ENCODE measurements around the gene ZNF729. TPM values are rescaled to one million over a fixed set of nuclear protein-coding genes. Genes with fewer than 3 reads are reported as not detected.
"Not testable (repeated sequence)": the region's sequence is repeated elsewhere in the genome, so short reads cannot be mapped to it uniquely, and the experiment has no call there.

The ZNF729 gene
- not detected for total RNA-seq

DNA sequence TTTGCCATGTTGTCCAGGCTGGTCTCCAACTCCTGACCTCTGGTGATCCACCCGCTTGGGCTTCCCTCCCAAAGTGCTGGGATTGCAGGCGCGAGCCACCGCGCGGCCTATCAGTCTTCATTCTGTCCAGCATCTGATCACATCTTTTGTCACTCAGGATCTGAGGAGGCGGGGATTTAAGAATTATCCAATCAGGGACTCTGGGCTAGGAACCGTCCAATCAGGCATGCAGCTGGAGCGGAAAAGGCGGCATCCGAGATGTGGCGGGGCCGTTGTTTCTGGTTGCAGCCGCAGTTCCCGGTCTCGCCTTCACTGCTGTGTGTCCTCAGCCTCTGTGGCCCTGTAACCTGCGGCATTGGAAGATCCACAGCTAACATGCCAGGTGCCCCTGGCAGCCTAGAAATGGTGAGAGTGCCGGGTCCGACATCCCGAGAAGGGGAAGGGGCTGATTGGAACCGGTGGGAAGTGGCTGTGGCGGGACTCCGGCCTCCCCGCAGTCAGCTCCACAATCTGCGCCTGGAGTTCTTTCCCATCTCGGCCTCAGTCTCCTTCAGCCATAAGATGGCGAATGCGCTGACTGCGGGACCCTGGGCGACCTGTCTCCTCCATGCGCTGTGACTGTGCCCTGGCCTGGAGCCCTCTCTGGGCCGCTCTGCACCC is at the start of gene ZNF729:
Gene ZNF729, plus strand, starts transcription at position 291 of the 660 bp plus-strand sequence. Its CDS starts 85 bp downstream, at position 376.
- ChIA-PET POLR2A (no interaction called here), CTCF (no interaction called here)
- H3K9me3 Mint-ChIP-seq = peaks cover 13% of the 10 kb centered on the region
- no peak within 1 kb of the TSS for H3K4me3 Mint-ChIP-seq
- DNase-seq = no peak
- no peaks in the 10 kb centered on the region for H3K4me1 Mint-ChIP-seq (ENCODE audit: low read depth)
- H3K36me3 Mint-ChIP-seq = peaks cover 2% of the 10 kb centered on the region
- H3K27me3 Mint-ChIP-seq = peaks cover 16% of the 10 kb centered on the region
- intact Hi-C loops (cut with micrococcal nuclease) = no loop called here
- H3K27ac Mint-ChIP-seq = no peak within 1 kb of the TSS

DNA sequence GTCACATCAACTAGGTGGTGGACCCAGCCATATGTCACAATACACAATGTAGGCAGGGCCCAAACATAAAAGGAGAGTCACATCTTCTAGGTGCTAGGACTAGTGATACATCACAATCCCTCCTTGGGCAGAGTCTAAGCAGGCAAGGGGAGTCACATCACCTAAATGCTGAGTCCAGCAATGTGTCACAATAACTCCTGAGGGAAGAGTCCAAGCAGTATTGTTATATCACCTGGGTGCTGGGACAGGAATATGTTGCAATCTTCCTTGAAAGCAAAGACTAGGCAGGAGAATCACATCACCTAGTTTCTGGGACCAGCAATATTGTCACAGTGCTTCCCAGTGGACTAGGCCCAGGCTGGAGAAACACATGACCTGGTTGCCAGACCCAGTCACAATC is 29.4 kb upstream of the ZNF729 start:
- ChIA-PET CTCF (no interaction called here), POLR2A (no interaction called here)
- no peaks in the 10 kb centered on the region for H3K27me3 Mint-ChIP-seq
- intact Hi-C loops (cut with micrococcal nuclease) = no loop called here
- H3K36me3 Mint-ChIP-seq = no peaks in the 10 kb centered on the region
- no peak overlapping the region for H3K27ac Mint-ChIP-seq
- no peak overlapping the region for H3K4me3 Mint-ChIP-seq
- peaks cover 13% of the 10 kb centered on the region for H3K9me3 Mint-ChIP-seq
- no peak for DNase-seq
- no peaks in the 10 kb centered on the region for H3K4me1 Mint-ChIP-seq (ENCODE audit: low read depth)

DNA sequence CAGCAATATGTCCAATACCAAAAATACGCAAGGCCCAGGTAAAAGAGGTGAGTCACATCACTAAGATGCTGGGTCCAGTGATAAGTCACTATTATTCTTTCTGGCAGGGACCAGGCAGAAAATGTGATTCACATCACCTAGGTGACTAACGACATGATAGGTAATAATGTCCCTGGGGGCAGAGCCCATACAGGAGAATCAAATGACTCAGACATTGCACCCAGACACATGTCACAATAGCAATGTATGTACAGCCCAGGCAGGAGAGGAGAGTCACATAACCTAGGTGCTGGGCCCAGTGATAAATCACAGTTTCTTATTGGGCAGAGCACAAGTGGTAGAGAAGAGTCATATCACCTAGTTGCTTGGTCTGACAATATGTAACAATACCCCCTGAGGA is 28.9 kb upstream of the ZNF729 start:
- intact Hi-C loops (cut with micrococcal nuclease) = no loop called here
- POLR2A ChIA-PET = no interaction called here

DNA sequence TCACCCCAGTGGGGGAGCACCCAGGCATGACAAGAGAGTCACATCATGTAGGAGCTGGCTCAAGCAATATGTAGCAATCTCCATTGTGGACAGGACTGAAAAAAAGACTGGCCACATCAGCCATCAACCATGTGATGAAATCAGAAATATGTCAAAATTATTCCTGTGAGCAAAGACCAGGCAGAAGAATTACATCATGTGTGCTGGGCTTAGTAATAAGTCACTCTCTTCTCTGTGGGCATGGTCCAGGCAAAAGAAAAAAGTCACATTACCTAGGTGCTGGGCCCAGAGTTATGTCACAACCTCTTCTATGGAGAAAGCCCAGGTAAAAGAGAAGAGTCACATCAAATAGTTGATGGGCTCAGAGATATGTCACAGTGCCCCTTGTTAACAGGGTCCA is 28.3 kb upstream of the ZNF729 start:
- no peak for DNase-seq
- no peaks in the 10 kb centered on the region for H3K27me3 Mint-ChIP-seq
- POLR2A ChIA-PET = no interaction called here
- H3K9me3 Mint-ChIP-seq = peaks cover 13% of the 10 kb centered on the region
- intact Hi-C loops (cut with micrococcal nuclease) = no loop called here
- CTCF ChIA-PET = no interaction called here
- no peak overlapping the region for H3K4me3 Mint-ChIP-seq
- no peak overlapping the region for H3K27ac Mint-ChIP-seq
- H3K36me3 Mint-ChIP-seq = no peaks in the 10 kb centered on the region
- no peaks in the 10 kb centered on the region for H3K4me1 Mint-ChIP-seq (ENCODE audit: low read depth)

More for the DNA sequence above, 28.9 kb upstream of the ZNF729 start:
- CTCF ChIA-PET = no interaction called here
- Mint-ChIP-seq H3K36me3 (no peaks in the 10 kb centered on the region), H3K4me1 (ENCODE audit: low read depth) (no peaks in the 10 kb centered on the region), H3K9me3 (peaks cover 13% of the 10 kb centered on the region), H3K4me3 (no peak overlapping the region), H3K27me3 (no peaks in the 10 kb centered on the region), H3K27ac (no peak overlapping the region)
- no peak for DNase-seq

DNA sequence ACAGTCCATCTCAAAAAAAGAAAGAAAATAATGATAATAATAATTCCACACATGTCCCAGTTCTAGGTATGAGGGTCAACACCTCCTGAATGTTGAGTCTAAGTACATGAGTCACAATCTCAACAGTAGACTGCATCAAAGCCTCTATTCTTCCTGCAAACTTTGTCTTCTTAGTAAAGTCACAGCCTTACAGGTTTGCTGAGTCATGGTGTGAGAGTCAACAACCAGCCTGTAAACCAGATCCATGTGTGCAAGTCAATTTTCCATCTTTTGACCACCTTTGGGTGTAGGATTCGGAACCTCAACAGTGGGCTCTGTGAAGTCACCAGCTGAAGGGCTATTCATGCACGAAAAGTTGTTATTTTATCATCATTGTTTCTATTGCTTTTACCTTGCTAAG is 25.7 kb upstream of the ZNF729 start:
- intact Hi-C loops (cut with micrococcal nuclease) = no loop called here
- Mint-ChIP-seq H3K27me3 (no peaks in the 10 kb centered on the region), H3K36me3 (no peaks in the 10 kb centered on the region), H3K9me3 (peaks cover 19% of the 10 kb centered on the region), H3K4me1 (ENCODE audit: low read depth) (no peaks in the 10 kb centered on the region), H3K27ac (no peak overlapping the region), H3K4me3 (no peak overlapping the region)
- DNase-seq = no peak
- ChIA-PET POLR2A (no interaction called here), CTCF (no interaction called here)

DNA sequence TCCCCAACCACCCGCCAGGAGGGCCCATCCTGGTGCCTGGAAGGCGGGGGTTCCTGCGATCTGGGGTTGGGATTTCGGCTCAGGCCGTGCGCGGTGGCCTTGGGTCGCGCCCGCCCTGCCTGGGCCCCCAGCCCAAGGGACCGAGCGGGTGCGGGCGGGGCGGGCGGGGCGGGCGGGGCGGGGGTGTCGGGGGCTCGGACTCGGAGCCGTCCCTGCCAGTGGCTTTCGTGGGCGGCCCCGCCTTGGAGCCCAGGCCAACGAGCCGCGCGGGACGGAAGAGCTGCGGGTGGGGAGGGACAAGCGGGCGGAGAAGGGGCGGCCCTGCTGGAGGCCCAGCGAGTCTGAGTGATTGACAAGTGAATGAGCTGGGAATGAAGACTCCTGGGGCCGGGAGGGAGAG is 24.6 kb upstream of the ZNF729 start:
- intact Hi-C loops (cut with micrococcal nuclease) = no loop called here
- CTCF ChIA-PET = no interaction called here
- H3K9me3 Mint-ChIP-seq = peaks cover 19% of the 10 kb centered on the region
- POLR2A ChIA-PET = no interaction called here
- no peaks in the 10 kb centered on the region for H3K4me1 Mint-ChIP-seq (ENCODE audit: low read depth)
- no peak for DNase-seq
- no peaks in the 10 kb centered on the region for H3K27me3 Mint-ChIP-seq
- H3K27ac Mint-ChIP-seq = no peak overlapping the region
- no peak overlapping the region for H3K4me3 Mint-ChIP-seq
- no peaks in the 10 kb centered on the region for H3K36me3 Mint-ChIP-seq

DNA sequence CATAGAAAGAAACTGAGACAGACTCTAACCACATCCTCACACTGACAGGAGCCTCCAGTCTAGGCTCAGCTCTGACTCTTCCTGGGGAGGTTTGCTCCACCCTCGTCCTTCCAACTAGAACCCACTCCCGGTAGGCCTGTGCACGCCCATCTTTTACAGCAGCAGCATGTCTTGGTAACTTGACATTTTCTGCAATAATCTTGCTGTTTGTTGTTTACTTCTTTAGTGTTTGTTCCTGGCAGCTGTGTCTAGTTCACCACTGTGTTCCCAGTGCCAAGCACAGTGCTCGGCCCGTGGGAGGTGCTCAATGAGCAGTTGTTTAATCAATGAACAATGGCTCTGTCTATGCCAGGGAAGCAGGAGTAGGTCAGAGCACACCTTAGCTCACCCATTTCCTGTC is 23.1 kb upstream of the ZNF729 start:
- no peak for DNase-seq
- Mint-ChIP-seq H3K4me3 (no peak overlapping the region), H3K36me3 (no peaks in the 10 kb centered on the region), H3K9me3 (peaks cover 28% of the 10 kb centered on the region), H3K27ac (no peak overlapping the region), H3K27me3 (no peaks in the 10 kb centered on the region), H3K4me1 (ENCODE audit: low read depth) (no peaks in the 10 kb centered on the region)
- ChIA-PET CTCF (no interaction called here), POLR2A (no interaction called here)
- intact Hi-C loops (cut with micrococcal nuclease) = no loop called here

DNA sequence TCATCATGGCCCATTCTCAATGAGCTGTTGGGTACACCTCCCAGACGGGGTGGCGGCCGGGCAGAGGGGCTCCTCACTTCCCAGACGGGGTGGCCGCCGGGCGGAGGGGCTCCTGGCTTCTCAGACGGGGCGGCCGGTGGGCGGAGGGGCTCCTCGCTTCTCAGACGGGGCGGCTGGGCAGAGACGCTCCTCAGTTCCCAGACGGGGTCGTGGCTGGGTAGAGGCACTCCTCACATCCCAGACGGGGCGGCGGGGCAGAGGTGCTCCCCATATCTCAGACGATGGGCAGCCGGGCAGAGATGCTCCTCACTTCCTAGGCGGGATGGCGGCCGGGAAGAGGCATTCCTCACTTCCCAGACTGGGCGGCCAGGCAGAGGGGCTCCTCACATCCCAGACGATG is 35.3 kb downstream of the ZNF729 start:
- CTCF ChIA-PET; DNase-seq; H3K27ac Mint-ChIP-seq; H3K4me1 Mint-ChIP-seq (ENCODE audit: low read depth); POLR2A ChIA-PET; H3K27me3 Mint-ChIP-seq; H3K36me3 Mint-ChIP-seq; intact Hi-C loops (cut with micrococcal nuclease); H3K4me3 Mint-ChIP-seq: not testable (repeated sequence)
- H3K9me3 Mint-ChIP-seq = peaks cover 43% of the 10 kb centered on the region

DNA sequence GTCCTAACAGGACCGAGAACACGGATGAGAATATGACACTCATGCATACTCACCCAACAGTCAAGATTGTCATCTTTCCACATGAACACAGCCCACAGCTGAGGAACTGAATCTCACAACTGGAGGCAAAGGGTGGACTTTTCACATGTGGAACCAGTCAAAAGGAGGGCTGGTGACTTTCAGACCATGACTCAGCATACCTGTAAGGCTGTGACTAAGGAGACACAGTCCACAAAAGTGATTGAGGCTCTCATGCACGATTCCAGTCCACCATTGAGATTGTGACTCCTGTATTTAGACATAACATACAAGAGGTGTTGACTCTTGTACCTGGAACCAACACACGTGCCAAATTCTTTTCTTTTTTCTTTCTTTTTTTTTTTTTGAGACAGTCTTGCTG is 40.0 kb downstream of the ZNF729 start:
- Mint-ChIP-seq H3K4me1 (ENCODE audit: low read depth) (no peaks in the 10 kb centered on the region), H3K27me3 (no peaks in the 10 kb centered on the region), H3K4me3 (no peak overlapping the region), H3K27ac (no peak overlapping the region), H3K36me3 (no peaks in the 10 kb centered on the region), H3K9me3 (peaks cover 56% of the 10 kb centered on the region)
- POLR2A ChIA-PET = no interaction called here
- CTCF ChIA-PET = no interaction called here
- intact Hi-C loops (cut with micrococcal nuclease) = no loop called here
- no peak for DNase-seq

DNA sequence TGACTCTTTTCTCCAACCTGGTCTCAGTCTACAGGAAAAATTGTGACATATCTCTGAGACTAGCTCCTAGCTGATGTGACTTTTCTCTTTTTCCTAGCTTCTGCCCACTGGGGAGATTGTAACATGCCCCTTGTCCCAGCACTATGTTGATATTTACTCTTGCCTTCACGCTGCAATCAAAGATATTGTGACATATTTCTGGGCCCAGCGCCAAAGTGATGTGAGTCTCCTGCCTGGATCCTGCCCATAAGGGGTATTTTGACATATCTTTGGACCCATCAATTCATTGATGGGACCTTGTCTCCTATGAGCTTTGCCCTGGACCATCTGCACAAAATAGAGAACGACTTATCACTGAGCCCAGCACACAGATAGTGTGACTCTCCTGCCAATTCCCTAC is 41.1 kb downstream of the ZNF729 start:
- no peak for DNase-seq
- Mint-ChIP-seq H3K4me1 (ENCODE audit: low read depth) (no peaks in the 10 kb centered on the region), H3K9me3 (peaks cover 53% of the 10 kb centered on the region), H3K27me3 (no peaks in the 10 kb centered on the region), H3K36me3 (no peaks in the 10 kb centered on the region), H3K4me3 (no peak overlapping the region), H3K27ac (no peak overlapping the region)
- ChIA-PET POLR2A (no interaction called here), CTCF (no interaction called here)
- intact Hi-C loops (cut with micrococcal nuclease) = no loop called here

DNA sequence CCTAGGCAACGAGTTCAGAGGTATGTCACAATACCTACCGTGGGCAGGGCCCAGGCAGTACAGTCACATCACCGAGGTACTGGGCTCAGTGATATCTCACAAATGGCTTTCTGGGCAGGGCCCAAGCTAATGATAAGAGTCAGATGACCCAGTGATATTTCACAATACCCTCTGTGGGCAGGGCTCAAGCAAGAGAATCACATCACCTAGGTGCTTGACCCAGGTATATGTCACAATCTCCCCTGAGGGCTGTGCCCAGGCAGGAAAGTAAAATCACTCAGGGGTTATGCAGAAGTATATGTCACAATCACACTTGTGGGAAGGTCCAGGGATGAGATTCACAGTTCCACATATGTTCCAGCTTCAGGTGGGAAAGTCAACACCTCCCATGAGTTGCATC is 45.3 kb downstream of the ZNF729 start:
- ChIA-PET POLR2A (no interaction called here), CTCF (no interaction called here)
- H3K4me3 Mint-ChIP-seq = no peak overlapping the region
- no peak overlapping the region for H3K27ac Mint-ChIP-seq
- intact Hi-C loops (cut with micrococcal nuclease) = no loop called here
- H3K4me1 Mint-ChIP-seq (ENCODE audit: low read depth) = no peaks in the 10 kb centered on the region
- peaks cover 37% of the 10 kb centered on the region for H3K9me3 Mint-ChIP-seq
- H3K36me3 Mint-ChIP-seq = no peaks in the 10 kb centered on the region
- H3K27me3 Mint-ChIP-seq = no peaks in the 10 kb centered on the region
- no peak for DNase-seq

DNA sequence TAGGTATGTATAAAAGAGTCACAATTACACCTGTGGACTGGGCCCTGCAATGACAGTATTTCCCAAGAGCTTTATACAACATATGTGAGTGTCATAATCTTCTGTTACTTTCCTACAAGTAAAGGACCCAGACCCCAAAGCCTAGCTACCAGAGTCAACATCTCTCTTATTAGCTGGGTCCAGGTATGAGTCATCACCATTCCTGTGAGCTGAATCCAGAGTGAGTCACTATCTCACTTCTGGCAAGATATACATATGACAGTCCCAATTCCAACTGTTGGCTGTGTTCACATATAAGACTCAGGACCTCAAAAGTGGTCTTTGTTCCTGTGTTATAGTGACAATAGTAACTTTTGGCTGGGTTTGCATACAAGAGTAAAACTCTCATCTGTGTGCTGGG is 46.7 kb downstream of the ZNF729 start:
- intact Hi-C loops (cut with micrococcal nuclease) = no loop called here

DNA sequence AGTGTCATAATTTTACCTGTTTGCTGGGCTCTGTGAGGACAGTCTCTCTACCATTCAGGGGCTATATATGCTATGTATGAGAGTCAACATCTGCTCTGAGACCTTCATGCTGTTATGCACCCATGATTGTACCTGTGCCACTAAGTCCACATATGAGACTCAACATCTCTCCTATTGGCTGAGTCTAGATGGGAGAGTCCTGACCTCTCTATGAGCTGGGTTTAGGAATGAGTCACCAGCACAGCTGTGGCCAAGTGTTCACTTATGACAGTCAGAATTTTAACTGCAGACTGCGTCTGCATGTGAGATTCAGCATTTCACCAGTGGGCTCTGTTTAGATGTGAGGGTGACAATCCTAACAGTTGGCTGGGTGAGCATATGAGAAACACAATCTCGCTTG is 49.5 kb downstream of the ZNF729 start:
- ChIA-PET POLR2A (no interaction called here), CTCF (no interaction called here)
- DNase-seq = no peak
- intact Hi-C loops (cut with micrococcal nuclease) = no loop called here
- no peaks in the 10 kb centered on the region for H3K4me1 Mint-ChIP-seq (ENCODE audit: low read depth)
- H3K27me3 Mint-ChIP-seq = no peaks in the 10 kb centered on the region
- H3K9me3 Mint-ChIP-seq = peaks cover 23% of the 10 kb centered on the region
- H3K36me3 Mint-ChIP-seq = no peaks in the 10 kb centered on the region
- H3K27ac Mint-ChIP-seq = no peak overlapping the region
- H3K4me3 Mint-ChIP-seq = no peak overlapping the region

More for the DNA sequence above, 46.7 kb downstream of the ZNF729 start:
- Mint-ChIP-seq H3K4me3 (no peak overlapping the region), H3K36me3 (no peaks in the 10 kb centered on the region), H3K27ac (no peak overlapping the region), H3K9me3 (peaks cover 29% of the 10 kb centered on the region), H3K27me3 (no peaks in the 10 kb centered on the region), H3K4me1 (ENCODE audit: low read depth) (no peaks in the 10 kb centered on the region)
- DNase-seq = no peak
- POLR2A ChIA-PET = no interaction called here
- CTCF ChIA-PET = no interaction called here

DNA sequence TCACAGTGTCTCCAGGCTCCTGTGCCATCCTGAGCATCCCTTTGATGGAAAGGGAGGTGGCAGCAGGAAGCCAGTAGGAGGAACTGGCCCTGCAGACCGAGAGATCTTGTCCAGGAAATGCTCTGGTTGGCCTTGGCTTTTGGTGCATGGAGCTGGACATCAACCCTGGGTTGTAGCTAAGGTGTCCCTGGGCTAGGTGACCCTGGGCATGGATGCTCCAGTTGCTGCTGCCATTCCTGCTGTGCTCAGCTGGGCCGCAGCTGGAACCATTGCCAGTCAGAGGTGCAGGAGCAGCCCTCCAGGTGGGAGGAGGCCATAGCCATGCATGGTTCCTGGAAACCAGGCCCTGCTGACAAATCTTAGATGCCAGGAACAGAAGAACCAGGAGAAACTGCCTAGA is 68.4 kb downstream of the ZNF729 start:
- Mint-ChIP-seq H3K4me1 (ENCODE audit: low read depth) (no peaks in the 10 kb centered on the region), H3K27me3 (no peaks in the 10 kb centered on the region), H3K36me3 (no peaks in the 10 kb centered on the region), H3K9me3 (peaks cover 9% of the 10 kb centered on the region), H3K4me3 (no peak overlapping the region), H3K27ac (no peak overlapping the region)
- no peak for DNase-seq
- ChIA-PET POLR2A (no interaction called here), CTCF (no interaction called here)
- intact Hi-C loops (cut with micrococcal nuclease) = no loop called here

All from activated CD4-positive, alpha-beta memory T cell treated with anti-CD3 and anti-CD28 coated beads for 36 hours (primary cell).